WI38 (cell line): ENCODE results near the gene C1RL.
"Not testable (repeated sequence)": the region's sequence is repeated elsewhere in the genome, so short reads cannot be mapped to it uniquely, and the experiment has no call there.

Experiments
- H3K4me3 ChIP-seq: 2 replicates; pipeline ENCODE4 v1.5.1; 2011; ENCODE audit warnings: low read depth, mild to moderate bottlenecking, control low read depth, low read length
- TF ChIP-seq, protein P1 (sequence below): IDR thresholded peaks from 2 replicates; pipeline ENCODE4 v1.5.1; 2012; ENCODE audit warnings: low read depth, mild to moderate bottlenecking, control low read depth, low read length

C1RL gene

GRCh38 chr12:7061138-7061537, 47.9 kb downstream of the C1RL start:
- peak overlapping the region; percentile 63 for H3K4me3 ChIP-seq
- TF ChIP-seq, protein P1, sequence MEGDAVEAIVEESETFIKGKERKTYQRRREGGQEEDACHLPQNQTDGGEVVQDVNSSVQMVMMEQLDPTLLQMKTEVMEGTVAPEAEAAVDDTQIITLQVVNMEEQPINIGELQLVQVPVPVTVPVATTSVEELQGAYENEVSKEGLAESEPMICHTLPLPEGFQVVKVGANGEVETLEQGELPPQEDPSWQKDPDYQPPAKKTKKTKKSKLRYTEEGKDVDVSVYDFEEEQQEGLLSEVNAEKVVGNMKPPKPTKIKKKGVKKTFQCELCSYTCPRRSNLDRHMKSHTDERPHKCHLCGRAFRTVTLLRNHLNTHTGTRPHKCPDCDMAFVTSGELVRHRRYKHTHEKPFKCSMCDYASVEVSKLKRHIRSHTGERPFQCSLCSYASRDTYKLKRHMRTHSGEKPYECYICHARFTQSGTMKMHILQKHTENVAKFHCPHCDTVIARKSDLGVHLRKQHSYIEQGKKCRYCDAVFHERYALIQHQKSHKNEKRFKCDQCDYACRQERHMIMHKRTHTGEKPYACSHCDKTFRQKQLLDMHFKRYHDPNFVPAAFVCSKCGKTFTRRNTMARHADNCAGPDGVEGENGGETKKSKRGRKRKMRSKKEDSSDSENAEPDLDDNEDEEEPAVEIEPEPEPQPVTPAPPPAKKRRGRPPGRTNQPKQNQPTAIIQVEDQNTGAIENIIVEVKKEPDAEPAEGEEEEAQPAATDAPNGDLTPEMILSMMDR, result no peak

- peak within 1 kb of the TSS; percentile 63 for H3K4me3 ChIP-seq
- TF ChIP-seq, protein P1, result peak; percentile 89
Observed at GRCh38 chr12:7060353-7060954, 48.6 kb downstream of the C1RL start, which contains the start of gene C1S. C1S (plus strand) TSS chr12:7060718; CDS start chr12:7061913, 1,195 bp downstream.

DNA sequence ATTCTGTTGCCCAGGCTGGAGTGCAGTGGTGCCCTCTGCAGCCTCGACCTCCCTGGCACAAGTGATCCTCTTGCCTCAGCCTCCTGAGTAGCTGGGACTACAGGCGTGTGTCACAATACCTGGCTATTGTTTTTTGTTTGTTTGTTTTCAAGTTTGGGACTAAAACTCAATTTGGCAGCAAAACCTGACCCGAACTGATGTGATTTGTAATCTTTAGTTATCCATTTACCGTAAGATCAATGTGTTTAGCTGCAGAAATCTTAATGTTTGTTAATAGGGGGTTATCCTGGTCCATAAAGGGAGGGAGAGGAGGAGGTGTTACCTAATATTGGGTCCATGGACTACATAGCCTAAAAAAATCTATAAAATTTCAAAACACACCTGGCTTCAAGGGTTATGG, 49.2 kb downstream of the C1RL start:
- H3K4me3 ChIP-seq, result no peak overlapping the region
- TF ChIP-seq, protein P1, result no peak

- TF ChIP-seq, protein P1, result no peak
- no peak overlapping the region for H3K4me3 ChIP-seq
Observed at GRCh38 chr12:7058850-7059395, 50.1 kb downstream of the C1RL start.

DNA sequence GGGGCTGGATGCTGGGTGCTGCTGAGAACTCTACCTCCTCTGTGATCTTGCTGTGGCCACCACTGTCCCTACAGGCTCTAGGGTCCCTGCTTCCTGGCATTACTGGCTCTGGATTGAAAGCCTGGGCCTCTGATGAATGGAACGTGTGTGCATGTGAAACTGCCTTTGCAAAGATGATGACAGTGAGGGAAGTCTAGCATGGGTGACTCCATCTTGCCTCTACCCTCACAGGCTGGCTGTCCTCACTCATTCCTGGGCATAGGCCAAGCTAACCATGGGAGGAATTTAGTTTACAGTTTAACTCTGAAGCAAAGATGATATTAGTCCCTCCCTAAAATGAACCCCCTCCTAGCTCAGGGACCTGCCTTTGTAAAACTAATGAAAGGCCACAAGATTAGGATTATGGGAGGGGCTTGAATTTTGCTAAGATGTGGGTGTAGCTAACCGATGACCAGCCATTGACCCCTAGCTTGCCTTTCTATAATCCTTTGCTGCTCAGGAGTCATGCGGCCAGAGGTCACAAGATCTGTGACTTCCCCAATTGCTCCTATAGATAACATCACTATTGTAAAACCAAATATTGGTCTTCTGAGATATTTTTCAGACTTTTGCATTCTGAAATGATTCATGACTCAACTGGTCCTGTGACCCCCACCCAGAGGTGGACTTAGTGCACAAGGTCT, 50.7 kb downstream of the C1RL start:
- TF ChIP-seq, protein P1, result no peak
- H3K4me3 ChIP-seq, result no peak overlapping the region

DNA sequence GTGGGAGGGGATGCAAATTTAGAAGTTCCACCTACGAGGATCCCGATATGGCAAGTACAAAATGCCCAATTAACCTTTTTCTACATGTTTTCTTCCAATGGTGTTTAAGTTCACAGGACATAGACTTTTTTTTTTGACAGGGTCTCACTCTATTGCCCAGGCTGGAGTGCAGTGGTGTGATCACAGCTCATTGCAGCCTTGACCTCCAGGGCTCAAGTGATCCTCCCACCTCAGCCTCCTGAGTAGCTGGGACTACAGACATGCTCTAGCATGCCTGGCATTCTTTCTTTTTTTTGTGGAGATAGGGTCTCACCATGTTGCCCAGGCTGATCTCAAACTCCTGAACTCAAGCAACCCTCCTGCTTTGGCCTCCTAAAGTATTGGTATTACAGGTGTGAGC, 53.3 kb downstream of the C1RL start:
- H3K4me3 ChIP-seq, result not testable (repeated sequence)

DNA sequence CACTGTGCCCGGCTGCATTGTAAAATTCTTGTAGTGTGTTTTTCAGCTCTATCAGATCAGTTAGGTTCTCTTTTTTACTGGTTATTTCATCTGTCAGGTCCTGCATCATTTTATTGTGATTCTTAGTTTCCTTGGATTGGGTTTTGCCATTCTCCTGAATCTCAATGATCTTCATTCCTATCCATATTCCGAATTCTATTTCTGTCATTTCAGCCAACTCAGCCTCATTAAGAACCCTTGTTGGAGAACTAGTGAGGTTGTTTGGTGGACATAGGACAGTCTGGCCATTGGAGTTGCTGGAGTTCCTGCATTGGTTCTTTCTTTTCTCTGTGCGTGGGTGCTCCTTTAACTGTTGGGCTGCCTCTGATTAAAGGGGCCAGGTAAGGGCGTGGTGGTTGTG, 54.1 kb downstream of the C1RL start:
- TF ChIP-seq, protein P1, result no peak
- H3K4me3 ChIP-seq, result no peak overlapping the region

DNA sequence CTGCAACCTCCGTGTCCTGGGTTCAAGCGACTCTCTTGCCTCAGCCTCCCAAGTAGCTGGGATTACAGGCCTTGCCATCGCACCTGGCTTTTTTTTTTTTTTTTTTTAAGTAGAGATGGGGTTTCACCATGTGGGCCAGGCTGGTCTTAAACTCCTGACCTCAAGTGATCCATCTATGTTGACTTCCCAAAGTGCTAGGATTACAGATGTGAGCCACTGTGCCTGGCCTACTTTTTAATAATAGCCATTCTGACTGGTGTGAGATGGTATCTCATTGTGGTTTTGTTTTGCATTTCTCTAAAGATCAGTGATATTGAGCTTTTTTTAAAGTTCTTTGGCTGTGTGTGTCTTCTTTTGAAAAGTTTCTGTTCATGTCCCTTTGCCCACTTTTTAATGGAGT, 59.0 kb downstream of the C1RL start:
- H3K4me3 ChIP-seq, result not testable (repeated sequence)

DNA sequence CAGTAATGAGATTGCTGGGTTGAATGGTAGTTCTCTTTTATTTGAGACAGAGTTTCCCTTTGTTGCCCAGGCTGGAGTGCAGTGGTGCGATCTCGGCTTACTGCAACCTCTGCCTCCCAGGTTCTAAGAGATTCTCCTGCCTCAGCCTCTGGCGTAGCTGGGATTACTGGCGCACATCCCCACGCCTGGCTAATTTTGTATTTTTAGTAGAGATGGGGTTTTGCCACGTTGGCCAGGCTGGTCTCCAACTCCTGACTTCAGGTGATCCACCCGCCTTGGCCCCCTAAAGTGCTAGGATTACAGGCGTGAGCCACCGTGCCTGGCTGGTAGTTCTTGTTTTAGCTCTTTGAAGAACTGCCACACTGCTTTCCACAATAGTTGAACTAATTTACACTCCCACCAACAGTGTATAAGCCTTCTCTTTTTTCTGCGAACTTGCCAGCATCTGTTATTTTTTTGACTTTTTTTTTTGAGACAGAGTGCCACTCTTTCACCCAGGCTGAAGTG, 59.5 kb downstream of the C1RL start:
- not testable (repeated sequence) for H3K4me3 ChIP-seq
